Mesenchymal stem cell (in vitro differentiated cells and primary cell): ENCODE results near the gene WDR49.

ENCODE experiments used
- DNase-seq: peaks from one replicate; pipeline ENCODE4 v3.0.0-alpha.2; 2013
- H2AFZ ChIP-seq: one replicate; pipeline ENCODE4 v1.6.1; 2013; ENCODE audit warnings: low read depth, mild to moderate bottlenecking, control low read depth, inconsistent platforms, low read length, moderate library complexity
- H2AK5ac ChIP-seq: 2 replicates; pipeline ENCODE4 v1.6.1; 2013; ENCODE audit warnings: low read length, moderate library complexity, mild to moderate bottlenecking, inconsistent platforms; ENCODE audit not compliant: severe bottlenecking
- H2BK120ac ChIP-seq: one replicate; pipeline ENCODE4 v1.6.1; 2013; ENCODE audit warnings: low read depth, mild to moderate bottlenecking, inconsistent platforms, low read length, moderate library complexity
- H2BK12ac ChIP-seq, 2 experiments: one replicate each; pipeline ENCODE4 v1.6.1; 2013; ENCODE audit warnings: inconsistent platforms in 2 of 2, low read length in 2 of 2, mild to moderate bottlenecking in 2 of 2, moderate library complexity in 2 of 2, control low read depth in 1 of 2
- H2BK15ac ChIP-seq: one replicate; pipeline ENCODE4 v1.6.1; 2013; ENCODE audit warnings: mild to moderate bottlenecking, low read depth, inconsistent platforms; ENCODE audit not compliant: poor library complexity, severe bottlenecking
- H2BK5ac ChIP-seq: 2 replicates; pipeline ENCODE4 v1.6.1; 2013; ENCODE audit warnings: low read depth, mild to moderate bottlenecking, low read length, control low read depth, inconsistent platforms; ENCODE audit not compliant: poor library complexity, severe bottlenecking
- H3K14ac ChIP-seq, 2 experiments: one replicate each; pipeline ENCODE4 v1.6.1; 2013; ENCODE audit warnings: inconsistent platforms in 2 of 2, low read length in 2 of 2, control low read depth in 1 of 2, mild to moderate bottlenecking in 1 of 2, moderate library complexity in 1 of 2
- H3K18ac ChIP-seq, 2 experiments: one replicate each; pipeline ENCODE4 v1.6.1; 2013; ENCODE audit warnings: inconsistent platforms in 2 of 2, low read length in 2 of 2, control low read depth in 1 of 2, low read depth in 1 of 2, mild to moderate bottlenecking in 1 of 2
- H3K23ac ChIP-seq, 2 experiments: one replicate each; pipeline ENCODE4 v1.6.1; 2013; ENCODE audit warnings: inconsistent platforms in 2 of 2, low read length in 2 of 2, mild to moderate bottlenecking in 2 of 2, moderate library complexity in 2 of 2, control low read depth in 1 of 2
- H3K27ac ChIP-seq: 2 replicates; pipeline ENCODE4 v1.5.1; 2013; ENCODE audit warnings: mild to moderate bottlenecking, moderate library complexity, low read length, control low read depth, inconsistent platforms; ENCODE audit not compliant: poor library complexity, severe bottlenecking
- H3K27me3 ChIP-seq, 2 experiments: 2 replicates each; pipeline versions ENCODE4 v1.6.1 to v1.7.0; 2013; ENCODE audit warnings: low read length in 2 of 2, mild to moderate bottlenecking in 2 of 2, moderate library complexity in 2 of 2, control low read depth in 1 of 2, inconsistent platforms in 1 of 2; ENCODE audit not compliant: control insufficient read depth in 1 of 2, insufficient read depth in 1 of 2
- H3K36me3 ChIP-seq, 2 experiments: 2 replicates each; pipeline versions ENCODE4 v1.6.1 to v1.7.0; 2013; ENCODE audit warnings: low read length in 2 of 2, control low read depth in 1 of 2, inconsistent platforms in 1 of 2, low read depth in 1 of 2, mild to moderate bottlenecking in 1 of 2; ENCODE audit not compliant: insufficient read depth in 2 of 2, control insufficient read depth in 1 of 2
- H3K4ac ChIP-seq, 2 experiments: one replicate each; pipeline ENCODE4 v1.6.1; 2013; ENCODE audit warnings: inconsistent platforms in 2 of 2, low read length in 2 of 2, mild to moderate bottlenecking in 2 of 2, moderate library complexity in 2 of 2, control low read depth in 1 of 2, low read depth in 1 of 2
- H3K4me1 ChIP-seq: 2 replicates; pipeline ENCODE4 v1.6.1; 2013; ENCODE audit warnings: low read depth, low read length, control low read depth; ENCODE audit not compliant: control insufficient read depth, insufficient read depth
- H3K4me2 ChIP-seq: 2 replicates; pipeline ENCODE4 v1.6.1; 2013; ENCODE audit warnings: low read length, mild to moderate bottlenecking, inconsistent platforms; ENCODE audit not compliant: poor library complexity, severe bottlenecking
- H3K4me3 ChIP-seq, 2 experiments: 2 replicates each; pipeline versions ENCODE4 v1.5.1 to v1.7.0; 2013; ENCODE audit warnings: low read length in 2 of 2, mild to moderate bottlenecking in 2 of 2, control low read depth in 1 of 2, low read depth in 1 of 2; ENCODE audit not compliant: insufficient read depth in 1 of 2
- H3K79me1 ChIP-seq: replicated peaks from 2 replicates; pipeline ENCODE4 v1.6.1; 2013; ENCODE audit warnings: mild to moderate bottlenecking, control low read depth, low read length, inconsistent platforms; ENCODE audit not compliant: poor library complexity, severe bottlenecking
- H3K9ac ChIP-seq: 2 replicates; pipeline ENCODE4 v1.7.0; 2013; ENCODE audit warnings: mild to moderate bottlenecking, low read length, moderate library complexity
- H3K9me3 ChIP-seq: 2 replicates; pipeline ENCODE4 v1.7.0; 2013; ENCODE audit warnings: mild to moderate bottlenecking, low read length; ENCODE audit not compliant: control insufficient read depth
- H4K8ac ChIP-seq: one replicate; pipeline ENCODE4 v1.6.1; 2013; ENCODE audit warnings: inconsistent platforms, mild to moderate bottlenecking, low read length, moderate library complexity
- H4K91ac ChIP-seq: one replicate; pipeline ENCODE4 v1.6.1; 2013; ENCODE audit warnings: mild to moderate bottlenecking, low read length, inconsistent platforms
- WGBS: methylation state at CpG from one replicate; pipeline ENCODE4 v1.1.7; 2013; ENCODE audit warnings: mixed read lengths; 5-methylcytosine and 5-hydroxymethylcytosine counted together

WDR49 gene

GRCh38 chr3:167466966-167467365 is 186.8 kb downstream of the WDR49 start:
- H3K23ac ChIP-seq: no peak overlapping the region
- H4K91ac ChIP-seq: no peak overlapping the region
- no peak overlapping the region for H2BK15ac ChIP-seq
- H3K4ac ChIP-seq: no peak overlapping the region
- no peak overlapping the region for H2BK12ac ChIP-seq
- no peaks in the 10 kb centered on the region for H3K79me1 ChIP-seq
- no peak for DNase-seq
- H2AFZ ChIP-seq: no peak overlapping the region
- H4K8ac ChIP-seq: no peak overlapping the region
- H3K4me2 ChIP-seq: no peak overlapping the region
- no peak overlapping the region for H2BK5ac ChIP-seq
- no peaks in the 10 kb centered on the region for H3K4me1 ChIP-seq
- no peaks in the 10 kb centered on the region for H3K27me3 ChIP-seq
- no peaks in the 10 kb centered on the region for H3K9me3 ChIP-seq
- no peak overlapping the region for H3K4me3 ChIP-seq
- no peak overlapping the region for H3K14ac ChIP-seq
- no peak overlapping the region for H2BK120ac ChIP-seq
- H3K9ac ChIP-seq: no peak overlapping the region
- no peak overlapping the region for H3K27ac ChIP-seq
- H3K18ac ChIP-seq: no peak overlapping the region
- no peaks in the 10 kb centered on the region for H3K36me3 ChIP-seq
- no peak overlapping the region for H2AK5ac ChIP-seq

DNA sequence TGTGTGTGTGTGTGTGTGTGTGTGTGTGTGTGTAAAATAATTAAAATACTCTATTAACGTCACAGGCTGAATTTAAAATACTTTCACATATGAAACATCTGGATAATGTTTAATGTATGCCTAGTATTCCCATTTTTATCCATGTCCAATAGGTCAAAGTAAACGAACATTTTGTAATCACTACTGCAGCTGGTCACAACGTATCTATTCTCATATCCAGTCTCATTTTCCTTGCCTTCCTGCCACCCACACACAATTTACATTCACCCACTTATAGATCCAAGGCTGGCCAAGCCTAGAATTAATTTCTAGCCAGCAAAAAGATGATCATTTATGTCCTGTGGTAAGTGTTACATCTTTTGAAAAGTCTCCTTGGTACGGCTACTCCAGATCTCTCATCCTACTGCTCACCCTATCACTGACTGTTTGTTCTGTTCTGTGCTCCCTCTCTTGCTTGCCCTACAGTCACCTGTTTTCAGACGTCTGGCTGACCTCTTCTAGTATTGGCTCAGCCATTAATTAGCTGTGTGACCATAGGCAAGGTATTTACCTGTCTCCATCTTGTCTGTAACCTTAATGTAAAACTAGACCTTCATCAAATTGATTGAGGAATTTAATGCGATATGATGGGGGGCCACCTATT is 197.5 kb downstream of the WDR49 start:
- DNase-seq: no peak
- Histone ChIP-seq H3K4me1 (no peaks in the 10 kb centered on the region), H2AK5ac (no peak overlapping the region), H3K27me3 (no peaks in the 10 kb centered on the region), H3K4ac (no peak overlapping the region), H3K4me3 (no peak overlapping the region), H3K27ac (no peak overlapping the region), H2BK120ac (no peak overlapping the region), H2BK15ac (no peak overlapping the region), H4K8ac (no peak overlapping the region), H3K36me3 (no peaks in the 10 kb centered on the region), H4K91ac (no peak overlapping the region), H3K4me2 (no peak overlapping the region), H3K9ac (no peak overlapping the region), H3K18ac (no peak overlapping the region), H3K14ac (no peak overlapping the region), H3K9me3 (no peaks in the 10 kb centered on the region), H2BK12ac (no peak overlapping the region), H2AFZ (no peak overlapping the region), H3K23ac (no peak overlapping the region), H3K79me1 (no peaks in the 10 kb centered on the region), H2BK5ac (no peak overlapping the region)
- 86% methylated on average over 4 of the region's 6 CpGs for WGBS

GRCh38 chr3:167453815-167454214 is 199.9 kb downstream of the WDR49 start:
- no peak overlapping the region for H3K4ac ChIP-seq
- no peaks in the 10 kb centered on the region for H3K4me1 ChIP-seq
- no peak overlapping the region for H2AK5ac ChIP-seq
- no peak overlapping the region for H3K23ac ChIP-seq
- no peaks in the 10 kb centered on the region for H3K79me1 ChIP-seq
- H2BK120ac ChIP-seq: no peak overlapping the region
- no peak overlapping the region for H4K8ac ChIP-seq
- no peak overlapping the region for H3K9ac ChIP-seq
- DNase-seq: no peak
- H3K9me3 ChIP-seq: no peaks in the 10 kb centered on the region
- H3K27ac ChIP-seq: no peak overlapping the region
- no peak overlapping the region for H3K4me3 ChIP-seq
- H4K91ac ChIP-seq: no peak overlapping the region
- H2BK12ac ChIP-seq: no peak overlapping the region
- no peak overlapping the region for H2AFZ ChIP-seq
- 67% methylated on average over 1 of the region's 2 CpGs for WGBS
- no peak overlapping the region for H2BK5ac ChIP-seq
- no peak overlapping the region for H3K4me2 ChIP-seq
- H3K18ac ChIP-seq: no peak overlapping the region
- H3K14ac ChIP-seq: no peak overlapping the region
- H3K27me3 ChIP-seq: no peaks in the 10 kb centered on the region
- no peak overlapping the region for H2BK15ac ChIP-seq
- no peaks in the 10 kb centered on the region for H3K36me3 ChIP-seq

- Histone ChIP-seq H3K4me2 (no peak overlapping the region), H4K8ac (no peak overlapping the region), H3K9ac (no peak overlapping the region), H3K4me3 (no peak overlapping the region), H3K4ac (no peak overlapping the region), H3K23ac (no peak overlapping the region), H3K27ac (no peak overlapping the region), H2BK120ac (no peak overlapping the region), H3K79me1 (no peaks in the 10 kb centered on the region), H2AFZ (no peak overlapping the region), H3K14ac (no peak overlapping the region), H3K4me1 (no peaks in the 10 kb centered on the region), H2BK15ac (no peak overlapping the region), H3K27me3 (no peaks in the 10 kb centered on the region), H2BK12ac (no peak overlapping the region), H3K18ac (no peak overlapping the region), H2AK5ac (no peak overlapping the region), H2BK5ac (no peak overlapping the region), H3K36me3 (no peaks in the 10 kb centered on the region), H4K91ac (no peak overlapping the region), H3K9me3 (no peaks in the 10 kb centered on the region)
- 89% methylated on average over 1 of the region's 1 CpG for WGBS
- DNase-seq: no peak
Observed at GRCh38 chr3:167451282-167451681, 202.5 kb downstream of the WDR49 start.
